ENCODE data around the gene CA6.
A peak's percentile ranks its signal among the peaks of the same experiment; 100 is the strongest.
"Not testable (repeated sequence)": the region's sequence is repeated elsewhere in the genome, so short reads cannot be mapped to it uniquely, and the experiment has no call there.

CA6 gene

GRCh38 chr1:9004700-9005394 is 59.2 kb downstream of the CA6 start:
- DNase-seq (ENCODE audit: low read depth) = peak; percentile 40

GRCh38 chr1:9005395-9005708 is 59.7 kb downstream of the CA6 start:
- DNase-seq (ENCODE audit: low read depth) = no peak

GRCh38 chr1:9006956-9007615 is 61.4 kb downstream of the CA6 start:
- no peak for DNase-seq (ENCODE audit: low read depth)

GRCh38 chr1:9008236-9008635 is 62.6 kb downstream of the CA6 start:
- no peak for DNase-seq (ENCODE audit: low read depth)

GRCh38 chr1:9009438-9010370 is 64.0 kb downstream of the CA6 start:
- no peak for DNase-seq (ENCODE audit: low read depth)

GRCh38 chr1:9010781-9011323 is 65.2 kb downstream of the CA6 start:
- DNase-seq (ENCODE audit: low read depth) = no peak

GRCh38 chr1:9013819-9014218 is 68.2 kb downstream of the CA6 start:
- DNase-seq (ENCODE audit: low read depth) = no peak

GRCh38 chr1:9014475-9015375 is 69.1 kb downstream of the CA6 start:
- DNase-seq (ENCODE audit: low read depth) = no peak

GRCh38 chr1:9016455-9016854 is 70.8 kb downstream of the CA6 start:
- DNase-seq (ENCODE audit: low read depth) = no peak

GRCh38 chr1:9018333-9018732 is 72.7 kb downstream of the CA6 start:
- DNase-seq (ENCODE audit: low read depth) = no peak

GRCh38 chr1:9019896-9020295 is 74.2 kb downstream of the CA6 start:
- DNase-seq (ENCODE audit: low read depth) = no peak

- DNase-seq (ENCODE audit: low read depth) = no peak
Observed at GRCh38 chr1:9020305-9020704, 74.6 kb downstream of the CA6 start.

- DNase-seq (ENCODE audit: low read depth) = not testable (repeated sequence)
Observed at GRCh38 chr1:9022026-9022738, 76.5 kb downstream of the CA6 start.

- no peak for DNase-seq (ENCODE audit: low read depth)
Observed at GRCh38 chr1:9022773-9023172, 77.1 kb downstream of the CA6 start.

Measured in HS-27A (cell line).